ENCODE measurements around the gene MARK3.

The MARK3 gene

DNA sequence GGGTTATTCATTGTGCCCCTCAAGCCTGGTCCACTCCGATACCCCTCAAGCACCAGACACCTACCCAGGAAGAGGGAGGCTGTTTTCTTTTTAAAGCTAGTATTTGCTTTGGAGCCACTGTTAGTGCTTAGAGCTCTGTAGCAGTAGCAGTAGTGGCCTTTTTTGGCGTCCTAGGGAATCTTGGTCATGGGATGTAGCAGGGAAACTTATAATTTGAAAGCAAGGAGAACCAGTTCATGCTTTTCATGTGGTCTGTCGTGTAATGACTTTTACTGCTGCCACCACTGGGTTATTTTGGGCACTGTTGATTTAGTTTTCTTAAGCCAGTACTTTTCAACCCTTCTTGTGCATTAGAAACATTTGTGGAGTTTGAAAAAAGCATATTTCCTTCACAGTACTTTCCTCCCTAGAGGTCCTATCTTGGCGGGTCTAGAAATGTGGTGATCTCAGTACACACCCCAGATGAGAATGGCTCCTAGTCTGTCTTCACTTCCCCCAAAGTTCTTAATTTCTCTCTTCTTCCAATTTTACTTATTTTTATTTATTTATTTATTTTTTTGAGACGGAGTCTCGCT, 49.7 kb downstream of the MARK3 start:
- no peak for DNase-seq (ENCODE audit: low read depth in 3 of 3)

DNA sequence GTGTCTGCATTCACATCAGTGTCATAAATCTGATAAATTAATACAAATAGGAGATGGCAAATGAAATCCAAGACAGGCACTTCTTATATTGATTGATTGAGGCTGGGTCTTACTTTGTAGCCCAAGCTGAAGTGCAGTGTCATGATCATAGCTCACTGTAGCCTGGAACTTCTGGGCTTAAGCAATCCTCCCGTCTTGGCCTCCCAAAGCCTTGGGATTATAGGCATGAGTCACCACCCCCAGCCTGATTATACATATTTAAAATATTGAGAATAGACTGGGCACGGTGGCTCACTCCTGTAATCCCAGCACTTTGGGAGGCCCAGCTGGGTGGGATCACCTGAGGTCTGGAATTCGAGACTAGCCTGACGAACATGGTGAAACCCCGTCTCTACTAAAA, 51.3 kb downstream of the MARK3 start:
- DNase-seq (ENCODE audit: low read depth in 3 of 3), result no peak

- DNase-seq (ENCODE audit: low read depth in 3 of 3), result no peak
Measured at GRCh38 chr14:103442288-103442687, 57.1 kb downstream of the MARK3 start.

- DNase-seq (ENCODE audit: low read depth in 3 of 3), result no peak
Measured at GRCh38 chr14:103443111-103443510, 57.9 kb downstream of the MARK3 start.

DNA sequence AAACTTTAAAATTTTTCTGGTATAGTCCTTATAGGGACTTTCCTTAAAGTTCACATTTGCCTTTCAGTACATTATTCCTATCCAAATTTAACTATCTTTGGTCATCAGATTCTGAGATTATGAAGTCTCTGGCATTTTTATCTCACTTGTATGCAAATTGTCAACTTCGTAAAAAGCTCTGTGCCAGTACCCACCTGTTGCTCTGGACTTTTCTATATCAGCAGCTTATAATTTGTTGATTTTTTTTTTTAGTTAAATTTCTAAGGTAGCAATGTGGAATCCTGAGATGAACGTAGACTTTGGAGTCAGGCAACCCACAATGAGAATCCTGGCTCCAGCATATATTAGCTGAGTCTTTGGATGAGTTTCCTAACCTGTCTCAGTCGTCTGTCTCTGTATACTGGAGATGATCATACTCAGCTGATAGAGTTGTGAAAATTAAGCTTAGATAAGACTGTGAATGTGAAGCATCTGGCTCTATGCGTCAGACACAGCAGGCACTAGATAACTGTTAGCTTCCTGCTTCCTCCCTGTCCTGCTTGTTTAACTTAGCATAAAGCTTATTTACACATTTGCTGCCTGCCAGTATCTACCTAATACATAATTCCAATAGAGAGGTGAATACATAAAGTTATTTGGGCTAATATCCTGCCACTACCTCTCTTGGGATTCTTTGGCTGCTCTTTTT, 59.8 kb downstream of the MARK3 start:
- DNase-seq (ENCODE audit: low read depth in 3 of 3), result no peak

DNA sequence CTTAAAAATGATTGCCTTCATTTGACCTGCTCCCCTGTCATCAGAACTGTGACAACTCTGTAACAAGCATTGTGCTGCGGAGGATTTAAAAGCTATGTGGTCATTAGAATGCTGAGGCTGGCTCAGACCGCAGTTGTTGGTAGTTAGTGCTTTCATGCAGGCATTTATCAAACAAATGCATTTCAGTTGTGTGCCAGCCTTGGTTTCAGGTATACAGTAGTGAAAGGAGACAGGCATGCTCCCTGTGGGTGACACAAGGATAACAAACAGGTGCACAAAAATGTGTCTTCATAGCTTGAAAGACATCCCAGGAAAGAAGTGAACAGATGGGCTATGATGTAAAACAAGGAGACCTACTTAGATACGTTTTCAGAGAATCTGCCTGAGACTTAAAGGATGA, 60.6 kb downstream of the MARK3 start:
- DNase-seq (ENCODE audit: low read depth in 3 of 3), result no peak

- DNase-seq (ENCODE audit: low read depth in 3 of 3), result no peak
Measured at GRCh38 chr14:103448097-103448496, 62.9 kb downstream of the MARK3 start.

DNA sequence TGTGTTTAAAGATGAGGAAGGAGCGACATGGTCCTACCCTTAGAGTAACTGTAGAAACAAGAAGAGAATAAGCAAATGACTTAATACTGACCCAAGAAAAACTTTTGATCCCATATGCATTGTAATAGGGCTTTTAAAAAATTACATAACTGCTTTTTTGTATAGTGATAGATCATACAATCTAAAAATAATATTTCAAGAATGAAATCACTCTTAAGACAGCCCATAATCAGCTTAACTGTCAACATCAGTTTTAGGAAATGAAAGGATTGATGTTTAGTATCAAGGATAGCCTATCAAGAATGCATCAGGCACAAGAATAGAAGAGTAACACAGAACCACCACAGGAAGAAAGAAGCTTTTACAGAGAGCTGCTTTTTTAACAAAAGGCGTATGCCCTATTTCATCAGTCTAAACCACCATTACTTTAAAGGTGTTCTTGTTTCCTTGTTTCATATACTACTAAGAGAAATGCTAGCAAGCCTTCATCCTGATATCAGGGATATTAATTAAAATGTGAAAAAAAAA, 64.5 kb downstream of the MARK3 start:
- no peak for DNase-seq (ENCODE audit: low read depth in 3 of 3)

GRCh38 chr14:103450416-103450815, 65.2 kb downstream of the MARK3 start:
- DNase-seq (ENCODE audit: low read depth in 3 of 3), result no peak

DNA sequence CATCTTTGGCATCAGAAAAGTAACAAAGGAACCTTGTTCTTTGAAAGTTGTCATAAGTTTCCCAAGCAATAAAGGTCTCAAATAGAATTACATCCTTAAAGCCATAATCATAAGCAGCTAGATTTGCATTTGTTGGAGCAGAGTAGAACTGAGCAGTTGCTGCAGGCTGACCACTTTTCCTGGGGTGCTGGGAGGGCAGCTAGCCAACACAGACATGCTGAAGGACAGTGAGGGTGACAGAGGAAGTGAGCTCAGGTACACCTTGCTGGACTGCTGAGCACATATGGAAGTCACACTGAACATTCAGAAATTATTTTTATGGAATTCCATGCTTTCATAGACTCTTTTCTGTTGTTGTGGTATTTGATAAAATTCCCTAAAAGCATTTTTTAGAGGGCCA, 66.2 kb downstream of the MARK3 start:
- no peak for DNase-seq (ENCODE audit: low read depth in 3 of 3)

- DNase-seq (ENCODE audit: low read depth in 3 of 3), result no peak
Measured at GRCh38 chr14:103453791-103454190, 68.6 kb downstream of the MARK3 start.

- no peak for DNase-seq (ENCODE audit: low read depth in 3 of 3)
Measured at GRCh38 chr14:103456167-103456835, 71.1 kb downstream of the MARK3 start.

- DNase-seq (ENCODE audit: low read depth in 3 of 3), result no peak
Measured at GRCh38 chr14:103460415-103460814, 75.2 kb downstream of the MARK3 start.

DNA sequence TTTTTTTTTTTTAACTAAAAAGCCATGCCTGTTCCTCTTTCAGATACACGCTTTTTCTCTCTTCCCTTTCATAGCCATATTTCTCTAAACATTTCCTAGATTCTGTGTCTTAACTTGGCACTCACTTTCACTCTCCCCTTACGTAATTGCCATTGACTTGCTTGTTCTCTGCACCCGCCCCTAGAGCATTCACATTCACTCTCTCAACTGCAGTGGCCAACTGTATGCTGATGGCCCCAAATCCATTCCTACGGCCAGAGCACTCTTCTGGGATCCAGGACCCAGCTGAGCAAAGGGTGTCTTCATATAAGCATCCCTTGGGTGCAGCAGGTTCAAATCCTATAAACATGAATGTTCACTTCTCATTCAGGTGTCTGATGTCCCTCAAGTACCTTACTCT, 77.9 kb downstream of the MARK3 start:
- DNase-seq (ENCODE audit: low read depth in 3 of 3), result no peak

GRCh38 chr14:103463851-103464250, 78.6 kb downstream of the MARK3 start:
- DNase-seq (ENCODE audit: low read depth in 3 of 3), result no peak

DNA sequence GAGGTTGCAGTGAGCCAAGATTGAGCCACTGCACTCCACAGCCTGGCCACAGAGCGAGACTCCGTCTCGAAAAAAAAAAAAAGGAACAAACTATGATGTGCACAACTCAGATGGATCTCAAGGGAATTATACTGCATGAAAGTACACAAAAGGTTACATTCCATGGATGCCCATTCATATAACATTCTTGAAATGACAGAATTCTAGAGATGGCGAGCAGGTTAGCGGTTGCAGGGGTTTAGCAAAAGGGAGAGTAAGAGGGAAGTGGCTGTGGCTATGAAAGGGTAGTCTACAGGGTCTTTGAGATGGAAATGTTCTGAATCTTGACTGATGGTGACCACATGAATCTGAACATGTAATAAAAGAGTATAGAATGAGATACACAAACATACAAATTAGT, 87.7 kb downstream of the MARK3 start:
- DNase-seq (ENCODE audit: low read depth in 3 of 3), result no peak

- DNase-seq (ENCODE audit: low read depth in 3 of 3), result no peak
Measured at GRCh38 chr14:103474893-103475292, 89.7 kb downstream of the MARK3 start.

DNA sequence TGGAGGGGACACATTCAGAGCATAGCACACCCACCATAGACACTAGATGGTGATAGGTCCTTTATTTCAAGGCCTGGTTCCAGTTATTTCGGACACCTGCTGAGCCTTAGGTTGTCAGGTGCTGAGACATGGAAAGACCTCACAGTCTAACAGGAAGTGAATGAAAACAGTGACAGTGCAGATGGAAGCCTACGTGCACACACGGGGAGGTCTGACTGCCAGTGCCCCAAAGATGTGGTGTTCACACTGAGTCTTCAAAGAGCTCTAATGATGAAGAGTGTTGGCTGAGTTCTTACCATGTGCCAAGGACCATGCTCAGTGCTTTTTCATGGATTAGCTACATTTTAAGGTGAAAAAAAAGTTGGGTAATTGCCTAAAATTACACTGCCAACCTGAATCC, 90.8 kb downstream of the MARK3 start:
- DNase-seq (ENCODE audit: low read depth in 3 of 3), result no peak

- DNase-seq (ENCODE audit: low read depth in 3 of 3), result no peak
Measured at GRCh38 chr14:103476631-103477030, 91.4 kb downstream of the MARK3 start.

DNA sequence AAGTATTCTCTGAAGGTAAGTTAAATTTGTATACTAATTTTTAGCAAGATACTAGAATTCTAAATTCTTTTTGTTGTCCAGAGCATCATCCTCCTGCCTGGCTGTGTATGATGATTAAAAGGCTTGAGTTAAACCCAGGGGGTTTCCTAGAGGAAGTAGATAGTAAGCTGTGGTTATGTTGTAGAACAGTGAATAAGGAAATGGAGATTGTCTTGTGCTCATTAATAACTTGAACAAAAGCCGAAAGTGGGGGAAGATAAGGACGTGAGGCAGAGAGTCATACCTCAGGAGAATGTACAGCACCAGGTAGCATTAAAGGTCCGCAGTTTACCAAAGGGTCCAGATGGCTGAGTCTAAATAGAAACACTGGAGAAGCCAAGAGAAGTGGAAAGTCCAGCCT, 95.4 kb downstream of the MARK3 start:
- no peak for DNase-seq (ENCODE audit: low read depth in 3 of 3)

- DNase-seq (ENCODE audit: low read depth in 3 of 3), result no peak
Measured at GRCh38 chr14:103483600-103483999, 98.4 kb downstream of the MARK3 start.

GRCh38 chr14:103485504-103485903, 100.3 kb downstream of the MARK3 start:
- no peak for DNase-seq (ENCODE audit: low read depth in 3 of 3)

- DNase-seq (ENCODE audit: low read depth in 3 of 3), result no peak
Measured at GRCh38 chr14:103488071-103488470, 102.9 kb downstream of the MARK3 start.
